NB4 (cell line): Measurements from ENCODE around the gene MAPKAPK3.

ENCODE experiments used
- MAX ChIP-seq: IDR thresholded peaks from 2 replicates; pipeline ENCODE4 v1.6.1; 2011; ENCODE audit warnings: low read depth, low read length
- MYC ChIP-seq: IDR thresholded peaks from 2 replicates; pipeline ENCODE4 v1.6.1; 2011; ENCODE audit warnings: low read depth, low read length
- POLR2A ChIP-seq: IDR thresholded peaks from 2 replicates; pipeline ENCODE4 v1.6.1; 2011; ENCODE audit warnings: mild to moderate bottlenecking; ENCODE audit not compliant: insufficient read length; ENCODE audit errors: extremely low read depth
- TF ChIP-seq, protein P1 (sequence below): IDR thresholded peaks from one replicate; pipeline ENCODE4 v1.5.1; 2012; ENCODE audit warnings: low read depth, low read length

DNA sequence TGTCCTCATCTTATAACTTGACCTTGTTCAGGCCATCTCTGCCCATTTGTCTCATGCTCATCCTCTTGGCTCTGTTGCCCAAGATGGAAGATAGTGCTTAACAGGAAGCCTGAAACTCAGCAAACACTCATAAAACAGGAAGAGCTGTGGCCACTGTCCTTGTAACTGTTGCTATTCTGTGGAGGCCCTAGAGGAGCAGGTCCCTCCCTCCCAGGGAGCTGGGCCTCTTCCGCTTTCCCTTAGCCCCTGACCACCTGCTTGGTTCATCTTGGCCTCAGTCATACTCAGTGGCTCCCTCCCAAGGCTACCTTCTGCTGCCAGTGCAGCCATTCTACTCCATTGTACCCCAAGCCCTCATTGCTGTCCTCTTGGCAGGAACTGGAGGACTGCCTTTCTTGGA lies 3.5 kb downstream of the MAPKAPK3 start:
- TF ChIP-seq, protein P1, sequence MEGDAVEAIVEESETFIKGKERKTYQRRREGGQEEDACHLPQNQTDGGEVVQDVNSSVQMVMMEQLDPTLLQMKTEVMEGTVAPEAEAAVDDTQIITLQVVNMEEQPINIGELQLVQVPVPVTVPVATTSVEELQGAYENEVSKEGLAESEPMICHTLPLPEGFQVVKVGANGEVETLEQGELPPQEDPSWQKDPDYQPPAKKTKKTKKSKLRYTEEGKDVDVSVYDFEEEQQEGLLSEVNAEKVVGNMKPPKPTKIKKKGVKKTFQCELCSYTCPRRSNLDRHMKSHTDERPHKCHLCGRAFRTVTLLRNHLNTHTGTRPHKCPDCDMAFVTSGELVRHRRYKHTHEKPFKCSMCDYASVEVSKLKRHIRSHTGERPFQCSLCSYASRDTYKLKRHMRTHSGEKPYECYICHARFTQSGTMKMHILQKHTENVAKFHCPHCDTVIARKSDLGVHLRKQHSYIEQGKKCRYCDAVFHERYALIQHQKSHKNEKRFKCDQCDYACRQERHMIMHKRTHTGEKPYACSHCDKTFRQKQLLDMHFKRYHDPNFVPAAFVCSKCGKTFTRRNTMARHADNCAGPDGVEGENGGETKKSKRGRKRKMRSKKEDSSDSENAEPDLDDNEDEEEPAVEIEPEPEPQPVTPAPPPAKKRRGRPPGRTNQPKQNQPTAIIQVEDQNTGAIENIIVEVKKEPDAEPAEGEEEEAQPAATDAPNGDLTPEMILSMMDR, result peak; percentile 69
- TF ChIP-seq POLR2A (peak; percentile 50), MYC (peak; percentile 90), MAX (peak; percentile 72)
